RPMI7951 (cell line): ENCODE measurements around the gene BDH1. TPM values are rescaled to one million over a fixed set of nuclear protein-coding genes. Genes with fewer than 3 reads are reported as not detected.
A peak's percentile ranks its signal among the peaks of the same experiment; 100 is the strongest.
"Not testable (repeated sequence)": the region's sequence is repeated elsewhere in the genome, so short reads cannot be mapped to it uniquely, and the experiment has no call there.

Source experiments
- DNase-seq: peaks from one replicate; pipeline ENCODE4 v3.0.0-alpha.2; 2012; ENCODE audit warnings: low read depth
- total RNA-seq: library from RNA; depleted of rRNA; stranded (reverse); fragments of >200 nt; shearing (Covaris generic); gene quantifications from 2 replicates; pipeline ENCODE4 v1.2.3, GENCODE V29; 2014

BDH1 gene
- total RNA-seq, 1 experiment from 2014 or later: 14.5 TPM

GRCh38 chr3:197520311-197521276, 35.2 kb downstream of the BDH1 start:
- peak; percentile 74 for DNase-seq

GRCh38 chr3:197519801-197520211, 36.0 kb downstream of the BDH1 start:
- DNase-seq: no peak

- DNase-seq: peak; percentile 28
Measured at GRCh38 chr3:197518881-197519421, 36.8 kb downstream of the BDH1 start.

DNA sequence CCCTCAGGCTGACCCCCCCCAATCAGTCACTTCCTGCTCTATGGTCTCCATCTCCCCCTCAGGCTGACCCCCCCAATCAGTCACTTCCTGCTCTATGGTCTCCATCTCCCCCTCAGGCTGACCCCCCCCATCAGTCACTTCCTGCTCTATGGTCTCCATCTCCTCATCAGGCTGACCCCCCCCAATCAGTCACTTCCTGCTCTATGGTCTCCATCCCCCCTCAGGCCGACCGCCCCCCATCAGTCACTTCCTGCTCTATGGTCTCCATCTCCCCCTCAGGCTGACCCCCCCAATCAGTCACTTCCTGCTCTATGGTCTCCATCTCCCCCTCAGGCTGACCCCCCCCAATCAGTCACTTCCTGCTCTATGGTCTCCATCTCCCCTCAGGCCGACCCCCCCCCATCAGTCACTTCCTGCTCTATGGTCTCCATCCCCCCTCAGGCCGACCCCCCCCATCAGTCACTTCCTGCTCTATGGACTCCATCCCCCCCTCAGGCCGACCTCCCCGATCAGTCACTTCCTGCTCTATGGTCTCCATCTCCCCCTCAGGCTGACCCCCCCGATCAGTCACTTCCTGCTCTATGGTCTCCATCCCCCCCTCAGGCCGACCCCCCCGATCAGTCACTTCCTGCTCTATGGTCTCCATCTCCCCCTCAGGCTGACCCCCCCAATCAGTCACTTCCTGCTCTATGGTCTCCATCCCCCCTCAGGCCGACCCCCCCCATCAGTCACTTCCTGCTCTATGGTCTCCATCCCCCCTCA, 37.7 kb downstream of the BDH1 start:
- not testable (repeated sequence) for DNase-seq

DNA sequence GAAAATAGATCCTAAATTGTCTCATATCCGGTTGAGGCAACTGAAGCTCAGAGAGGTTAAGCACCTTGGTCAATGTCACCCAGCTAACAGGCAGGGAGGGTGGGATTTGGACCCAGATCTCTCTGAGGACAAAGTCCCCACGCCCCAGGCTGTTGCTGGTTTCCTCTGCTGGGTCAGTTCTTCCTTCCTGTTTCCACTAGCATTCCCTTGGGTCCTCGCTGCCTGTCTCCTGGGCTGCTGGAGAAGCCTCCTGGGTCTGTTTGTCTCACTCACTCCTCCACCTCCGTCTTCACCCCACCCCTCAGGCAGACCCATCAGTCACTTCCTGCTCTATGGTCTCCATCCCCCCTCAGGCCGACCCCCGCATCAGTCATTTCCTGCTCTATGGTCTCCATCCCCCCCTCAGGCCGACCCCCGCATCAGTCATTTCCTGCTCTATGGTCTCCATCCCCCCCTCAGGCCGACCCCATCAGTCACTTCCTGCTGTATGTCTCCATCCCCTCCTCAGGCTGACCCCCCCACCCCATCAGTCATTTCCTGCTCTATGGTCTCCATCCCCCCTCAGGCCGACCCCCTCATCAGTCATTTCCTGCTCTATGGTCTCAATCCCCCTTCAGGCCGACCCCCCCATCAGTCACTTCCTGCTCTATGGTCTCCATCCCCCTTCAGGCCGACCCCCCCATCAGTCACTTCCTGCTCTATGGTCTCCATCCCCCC, 38.7 kb downstream of the BDH1 start:
- DNase-seq: peak; percentile 77

DNA sequence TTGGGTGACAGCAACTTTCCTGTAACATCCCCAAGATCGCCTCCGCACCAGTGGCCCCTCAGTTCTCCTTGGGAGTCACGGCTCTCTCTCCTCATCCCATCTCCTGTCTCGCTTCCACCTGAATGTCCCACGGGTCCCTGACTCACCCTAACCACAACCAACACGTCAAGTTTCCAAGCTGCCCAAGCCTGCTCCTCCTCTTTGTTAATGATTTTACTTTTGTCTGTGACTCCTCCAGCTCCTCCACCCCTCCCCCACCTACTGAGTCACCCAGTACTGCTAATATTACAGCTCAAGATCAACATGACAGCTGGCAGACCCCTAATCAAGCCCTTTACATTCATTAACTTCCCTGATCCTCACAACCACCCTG, 39.3 kb downstream of the BDH1 start:
- peak; percentile 98 for DNase-seq

DNA sequence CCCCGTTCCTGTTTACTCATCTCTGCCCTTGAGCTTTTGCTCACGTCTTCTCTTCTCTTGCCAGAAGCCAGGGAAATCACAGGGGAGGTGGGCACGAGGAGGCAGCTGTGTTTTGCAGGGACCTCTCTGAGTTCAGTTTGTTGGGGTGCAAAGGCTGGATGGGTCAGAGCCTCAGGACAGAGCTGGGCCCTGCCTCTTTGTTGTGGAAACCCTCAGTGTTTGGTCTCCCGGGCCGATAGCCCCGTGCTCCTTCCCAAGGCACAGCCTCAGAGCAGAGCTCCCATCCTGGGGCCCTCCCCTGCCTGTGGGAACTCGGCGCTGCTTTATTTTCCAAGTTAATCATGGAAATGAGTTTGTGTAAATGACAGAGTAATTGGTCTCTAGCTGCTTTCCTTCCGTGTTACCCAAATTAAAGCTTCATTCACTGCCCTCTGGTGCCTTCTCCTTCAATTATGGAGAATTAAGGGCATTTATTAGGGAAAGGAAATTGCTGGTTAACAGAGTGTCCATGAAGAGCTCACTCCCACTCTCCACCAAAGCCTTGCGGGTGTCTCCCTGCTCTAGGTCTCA, 40.9 kb downstream of the BDH1 start:
- no peak for DNase-seq

- DNase-seq: no peak
Measured at GRCh38 chr3:197513953-197514785, 41.6 kb downstream of the BDH1 start.

DNA sequence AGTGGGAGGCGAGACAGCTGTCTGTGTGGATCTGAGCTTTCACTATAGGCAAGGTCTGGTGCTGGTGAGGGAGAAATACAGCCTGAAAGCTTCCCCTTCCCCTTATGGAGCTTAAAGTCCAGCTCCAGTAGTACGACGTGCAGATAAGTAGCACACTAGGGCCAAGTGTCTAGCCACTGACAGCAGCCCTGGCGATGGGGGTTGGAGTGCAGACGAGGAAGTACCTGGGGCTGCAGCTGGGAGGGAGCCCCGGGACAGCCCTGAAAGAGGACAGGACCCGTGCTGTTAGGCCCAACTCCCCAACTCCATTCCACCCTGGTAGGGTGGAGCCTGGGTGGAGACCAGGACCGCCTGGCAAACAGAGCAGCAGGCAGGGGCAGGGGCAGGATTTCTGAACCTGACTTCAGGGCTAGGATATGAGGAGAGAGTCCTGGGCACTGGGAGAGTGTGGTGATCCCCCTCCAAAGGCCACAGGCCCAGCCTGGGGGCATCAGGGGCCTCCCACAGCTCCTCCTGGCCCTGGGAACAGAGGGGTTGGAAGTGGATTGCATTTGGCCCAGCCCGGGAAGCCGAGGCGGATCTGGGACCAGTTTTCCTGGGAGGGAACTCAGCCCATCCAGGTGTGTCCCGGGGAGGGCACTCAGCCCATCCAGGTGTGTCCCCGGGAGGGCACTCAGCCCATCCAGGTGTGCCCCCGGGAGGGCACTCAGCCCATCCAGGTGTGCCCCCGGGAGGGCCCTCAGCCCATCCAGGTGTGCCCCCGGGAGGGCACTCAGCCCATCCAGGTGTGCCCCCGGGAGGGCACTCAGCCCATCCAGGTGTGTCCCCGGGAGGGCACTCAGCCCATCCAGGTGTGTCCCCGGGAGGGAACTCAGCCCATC, 42.8 kb downstream of the BDH1 start:
- DNase-seq: no peak

GRCh38 chr3:197511853-197512635, 43.7 kb downstream of the BDH1 start:
- no peak for DNase-seq

DNA sequence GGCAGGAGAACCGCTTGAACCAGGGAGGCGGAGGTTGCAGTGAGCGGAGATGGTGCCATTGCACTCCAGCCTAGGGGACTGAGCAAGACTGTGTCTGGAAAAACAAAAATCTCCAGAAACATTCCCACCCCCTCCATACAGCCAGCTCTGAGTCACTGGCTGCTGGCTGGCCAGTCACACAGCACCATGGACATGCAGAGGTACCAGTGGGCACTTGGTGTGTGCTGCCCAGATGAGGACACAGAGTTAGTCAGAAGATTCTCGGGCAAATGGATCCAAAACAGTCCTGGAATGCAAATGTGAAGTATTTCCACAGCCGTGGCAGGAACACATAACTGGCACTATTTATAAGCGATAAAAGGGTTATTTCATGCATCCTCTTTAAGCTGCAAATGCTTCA, 44.6 kb downstream of the BDH1 start:
- peak; percentile 87 for DNase-seq

DNA sequence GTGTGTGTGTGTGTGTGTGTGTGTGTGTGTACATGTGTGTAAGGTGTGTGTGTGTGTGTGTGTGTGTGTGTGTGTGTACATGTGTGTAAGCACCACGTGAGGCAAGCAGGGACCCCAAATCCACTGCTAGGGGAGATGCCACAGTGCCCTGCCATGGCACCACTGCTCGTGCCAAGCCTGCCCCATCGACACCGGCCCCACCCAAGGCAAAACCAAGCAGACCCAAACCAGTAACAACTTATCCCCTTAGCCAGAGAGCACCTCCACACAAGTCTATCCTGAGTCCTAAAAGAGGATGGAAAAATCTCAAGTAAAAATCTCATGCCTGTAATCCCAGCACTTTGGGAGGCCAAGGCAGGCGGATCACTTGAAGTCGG, 45.1 kb downstream of the BDH1 start:
- no peak for DNase-seq

- no peak for DNase-seq
Measured at GRCh38 chr3:197508924-197509775, 46.6 kb downstream of the BDH1 start.

DNA sequence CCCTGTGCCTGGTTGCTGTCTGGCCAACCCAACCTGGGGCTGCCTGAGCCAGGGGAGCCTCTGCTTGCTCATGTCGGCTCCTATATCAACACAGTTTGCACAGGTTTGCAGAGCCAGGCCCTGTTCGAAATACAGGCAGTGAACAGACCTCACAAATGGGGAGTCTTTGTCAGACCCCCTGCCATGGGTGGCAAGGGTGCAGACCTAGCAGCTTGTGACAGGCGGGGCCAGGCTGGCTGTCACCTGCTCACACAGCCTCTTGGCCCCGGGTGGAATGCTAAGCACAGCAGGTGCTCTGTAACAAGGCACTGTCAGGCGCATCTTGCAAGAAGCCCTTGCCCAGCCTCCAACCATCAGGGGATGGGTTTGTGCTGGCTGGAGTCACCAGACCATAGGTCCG, 47.3 kb downstream of the BDH1 start:
- no peak for DNase-seq

- DNase-seq: no peak
Measured at GRCh38 chr3:197508051-197508451, 47.7 kb downstream of the BDH1 start.

DNA sequence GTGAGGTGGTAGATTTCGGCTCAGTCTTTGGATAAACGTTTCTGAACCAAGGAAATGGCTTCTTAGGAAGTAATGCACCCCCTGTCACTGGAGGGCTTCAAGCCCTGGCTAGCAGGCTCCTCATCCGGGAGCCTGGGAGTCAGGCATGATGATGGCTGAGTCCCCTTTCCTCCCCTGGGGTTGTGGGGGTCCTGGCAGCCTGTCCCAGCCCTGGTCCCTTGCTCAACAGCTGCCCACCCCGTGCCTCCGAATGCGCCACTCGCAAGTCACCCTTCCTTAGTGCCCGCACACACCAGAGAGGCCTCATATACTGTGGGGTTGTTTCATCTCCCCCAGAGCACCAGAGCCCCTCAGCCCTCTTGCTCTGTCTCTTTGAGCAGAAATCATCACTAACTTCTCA, 48.2 kb downstream of the BDH1 start:
- DNase-seq: no peak

GRCh38 chr3:197507081-197507480, 48.7 kb downstream of the BDH1 start:
- no peak for DNase-seq
